Measurements from ENCODE around the gene TMEM151B.

DNA sequence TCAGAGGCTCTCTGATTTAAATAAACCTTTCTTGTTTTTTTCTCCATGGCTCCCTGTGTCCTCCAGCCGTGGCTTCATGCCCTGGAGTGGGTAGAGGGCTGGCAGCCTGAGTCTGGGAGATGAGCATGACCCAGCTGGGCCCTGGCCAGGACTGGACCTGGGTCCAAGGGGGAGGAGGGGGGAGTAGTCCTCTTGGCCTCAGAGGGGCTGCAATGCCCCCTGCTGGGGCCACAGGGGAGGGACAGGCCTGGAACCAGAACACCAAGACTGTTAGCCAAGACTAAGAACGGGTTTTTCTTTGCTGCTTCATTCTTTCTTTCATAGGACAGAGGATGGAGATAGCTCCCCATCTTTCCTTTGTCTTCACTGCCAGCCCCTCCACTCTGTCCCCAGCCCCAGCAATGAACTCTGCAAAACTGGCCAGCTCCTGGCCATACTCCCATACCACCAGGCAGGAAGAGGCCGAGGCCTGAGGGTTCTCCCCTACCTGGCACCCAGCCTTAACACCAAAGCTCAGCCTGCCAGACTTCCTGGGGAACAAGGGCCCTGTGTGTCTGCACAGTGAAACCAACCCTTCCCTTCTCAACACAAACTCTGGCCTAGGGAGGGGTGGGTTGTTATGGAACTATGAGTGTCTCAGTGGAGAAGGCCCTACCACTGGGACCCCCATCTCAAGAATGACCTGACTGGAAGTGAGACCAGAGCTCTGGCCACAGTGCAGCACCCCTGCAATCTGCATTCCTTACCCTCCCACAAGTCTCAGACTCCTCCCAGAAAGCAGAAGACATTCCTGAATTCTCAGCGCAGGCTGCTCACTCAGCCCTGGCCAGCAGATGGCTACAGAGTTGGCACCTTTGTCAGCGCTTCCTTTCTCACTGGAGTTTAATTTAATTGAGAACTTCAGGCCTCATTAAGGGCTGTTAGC lies 35.9 kb upstream of the TMEM151B start:
- TF ChIP-seq EZH2 (IDR thresholded peaks at IDR 0.05; ENCODE audit: low read length, unreplicated experiment): no peak
- TF ChIP-seq, protein P1, sequence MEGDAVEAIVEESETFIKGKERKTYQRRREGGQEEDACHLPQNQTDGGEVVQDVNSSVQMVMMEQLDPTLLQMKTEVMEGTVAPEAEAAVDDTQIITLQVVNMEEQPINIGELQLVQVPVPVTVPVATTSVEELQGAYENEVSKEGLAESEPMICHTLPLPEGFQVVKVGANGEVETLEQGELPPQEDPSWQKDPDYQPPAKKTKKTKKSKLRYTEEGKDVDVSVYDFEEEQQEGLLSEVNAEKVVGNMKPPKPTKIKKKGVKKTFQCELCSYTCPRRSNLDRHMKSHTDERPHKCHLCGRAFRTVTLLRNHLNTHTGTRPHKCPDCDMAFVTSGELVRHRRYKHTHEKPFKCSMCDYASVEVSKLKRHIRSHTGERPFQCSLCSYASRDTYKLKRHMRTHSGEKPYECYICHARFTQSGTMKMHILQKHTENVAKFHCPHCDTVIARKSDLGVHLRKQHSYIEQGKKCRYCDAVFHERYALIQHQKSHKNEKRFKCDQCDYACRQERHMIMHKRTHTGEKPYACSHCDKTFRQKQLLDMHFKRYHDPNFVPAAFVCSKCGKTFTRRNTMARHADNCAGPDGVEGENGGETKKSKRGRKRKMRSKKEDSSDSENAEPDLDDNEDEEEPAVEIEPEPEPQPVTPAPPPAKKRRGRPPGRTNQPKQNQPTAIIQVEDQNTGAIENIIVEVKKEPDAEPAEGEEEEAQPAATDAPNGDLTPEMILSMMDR (conservative IDR thresholded peaks at IDR 0.05; ENCODE audit: low read depth, low read length): peak; percentile 82

Measured in PC-3 (cell line).